Caco-2 (cell line): ENCODE results near the gene TPK1. TPM values are rescaled to one million over a fixed set of nuclear protein-coding genes. Genes with fewer than 3 reads are reported as not detected.

Source experiments
- BruUV-seq: library from RNA; stranded (reverse); fragments of 400-500 nt; replicated peaks from 2 replicates; lab custom pipeline; 2021; lab: Mats Ljungman, UMichigan
- CTCF ChIA-PET: fragments of 300-600 bp; sonication (Branson Sonifier 250); formaldehyde crosslinking; loops from one replicate; lab custom pipeline; 2022; ENCODE audit warnings: antibody characterized with exemption; lab: Charles Lee
- POLR2A ChIA-PET: fragments of 300-600 bp; sonication (Branson Sonifier 250); formaldehyde crosslinking; loops from one replicate; lab custom pipeline; 2022; ENCODE audit warnings: antibody characterized with exemption; lab: Charles Lee
- DNase-seq, 2 experiments: peaks; one replicate each; pipeline versions ENCODE4 v3.0.0 to v3.0.0-alpha.2; 2020 to 2022
- H3K27me3 ChIP-seq: replicated peaks from 2 replicates; pipeline ENCODE4 v1.6.0; 2011; ENCODE audit warnings: low read length; ENCODE audit not compliant: control insufficient read depth, insufficient read depth
- H3K36me3 ChIP-seq: 2 replicates; pipeline ENCODE4 v1.5.1; 2011; ENCODE audit warnings: low read length; ENCODE audit not compliant: control insufficient read depth, insufficient read depth
- H3K4me1 ChIP-seq: fragments of 250-450 bp; sonication (Bioruptor Pico); 2 replicates; pipeline ENCODE4 v1.5.1; 2020; ENCODE audit warnings: mild to moderate bottlenecking
- H3K4me3 ChIP-seq: 2 replicates; pipeline ENCODE4 v1.5.1; 2011; ENCODE audit warnings: low read depth, mild to moderate bottlenecking, control low read depth, low read length
- H3K9me3 ChIP-seq: fragments of 250-450 bp; sonication (Bioruptor Pico); 2 replicates; pipeline ENCODE4 v1.5.1; 2020; ENCODE audit warnings: mild to moderate bottlenecking, moderate library complexity
- H3K27ac Mint-ChIP-seq: one replicate; pipeline ENCODE4 v1.8.0; 2022; ENCODE audit warnings: mixed read lengths; ENCODE audit not compliant: unreplicated experiment
- H3K27me3 Mint-ChIP-seq: one replicate; pipeline ENCODE4 v1.8.0; 2022; ENCODE audit warnings: mixed read lengths; ENCODE audit not compliant: insufficient read depth, unreplicated experiment
- H3K36me3 Mint-ChIP-seq: one replicate; pipeline ENCODE4 v1.8.0; 2022; ENCODE audit warnings: mild to moderate bottlenecking, mixed read lengths; ENCODE audit not compliant: insufficient read depth, unreplicated experiment
- H3K4me1 Mint-ChIP-seq: one replicate; pipeline ENCODE4 v1.8.0; 2022; ENCODE audit warnings: low read depth, mixed read lengths; ENCODE audit not compliant: unreplicated experiment
- H3K4me3 Mint-ChIP-seq: one replicate; pipeline ENCODE4 v1.8.0; 2022; ENCODE audit warnings: mild to moderate bottlenecking, moderate library complexity, mixed read lengths; ENCODE audit not compliant: unreplicated experiment
- H3K9me3 Mint-ChIP-seq: one replicate; pipeline ENCODE4 v1.8.0; 2022; ENCODE audit warnings: mixed read lengths; ENCODE audit not compliant: unreplicated experiment
- CTCF ChIP-seq, 2 experiments: fragments of 200-600 bp in 1 of 2; IDR thresholded peaks; 1 replicate in 1 of 2; 2 replicates in 1 of 2; pipeline versions ENCODE4 v1.5.1 to v1.8.0; 2011 to 2022; ENCODE audit warnings: antibody characterized with exemption in 1 of 2, control low read depth in 1 of 2, inconsistent platforms in 1 of 2, low read depth in 1 of 2, low read length in 1 of 2, mild to moderate bottlenecking in 1 of 2, moderate library complexity in 1 of 2; ENCODE audit not compliant: insufficient read depth in 1 of 2, severe bottlenecking in 1 of 2, unreplicated experiment in 1 of 2
- intact Hi-C: fragments of 100-400 bp; cut with micrococcal nuclease; formaldehyde crosslinking; loops from one replicate; pipeline ENCODE4 v1.10.0; 2022; ENCODE audit not compliant: unreplicated experiment
- total RNA-seq: library from RNA; stranded (reverse); gene quantifications from 2 replicates; pipeline ENCODE4 v1.2.3, GENCODE V29; 2022

The TPK1 gene
- total RNA-seq, 1 experiment from 2014 or later = 86.6 TPM

GRCh38 chr7:144410441-144410840 lies 425.4 kb downstream of the TPK1 start:
- Histone ChIP-seq H3K36me3 (no peaks in the 10 kb centered on the region), H3K27me3 (no peaks in the 10 kb centered on the region), H3K4me1 (no peaks in the 10 kb centered on the region), H3K9me3 (no peaks in the 10 kb centered on the region), H3K4me3 (no peak overlapping the region)
- ChIA-PET POLR2A (no interaction called here), CTCF (no interaction called here)
- Mint-ChIP-seq H3K4me1 (no peaks in the 10 kb centered on the region), H3K4me3 (no peak overlapping the region), H3K27ac (no peak overlapping the region), H3K36me3 (no peaks in the 10 kb centered on the region), H3K27me3 (peaks cover 17% of the 10 kb centered on the region), H3K9me3 (no peaks in the 10 kb centered on the region)
- DNase-seq = no peak
- TF ChIP-seq CTCF (IDR thresholded peaks at IDR 0.05; ENCODE audit: insufficient read depth in 1 of 2, low read depth in 1 of 2, low read length in 1 of 2, severe bottlenecking in 1 of 2, unreplicated experiment in 1 of 2) = no peak
- BruUV-seq = no TSS peak
- intact Hi-C loops = no loop called here

- Mint-ChIP-seq H3K4me1 (no peaks in the 10 kb centered on the region), H3K27me3 (peaks cover 10% of the 10 kb centered on the region), H3K4me3 (no peak overlapping the region), H3K27ac (no peak overlapping the region), H3K36me3 (no peaks in the 10 kb centered on the region), H3K9me3 (no peaks in the 10 kb centered on the region)
- DNase-seq = no peak
- no peak overlapping the region for H3K4me3 ChIP-seq
- H3K27me3 ChIP-seq = no peaks in the 10 kb centered on the region
- BruUV-seq = no TSS peak
- intact Hi-C loops = no loop called here
- CTCF ChIA-PET = no interaction called here
- POLR2A ChIA-PET = no interaction called here
- TF ChIP-seq CTCF (IDR thresholded peaks at IDR 0.05; ENCODE audit: insufficient read depth in 1 of 2, low read depth in 1 of 2, low read length in 1 of 2, severe bottlenecking in 1 of 2, unreplicated experiment in 1 of 2) = no peak
- H3K4me1 ChIP-seq = no peaks in the 10 kb centered on the region
- no peaks in the 10 kb centered on the region for H3K9me3 ChIP-seq
- H3K36me3 ChIP-seq = no peaks in the 10 kb centered on the region
Measured at GRCh38 chr7:144408121-144408520, 427.7 kb downstream of the TPK1 start.

- H3K4me1 ChIP-seq = no peaks in the 10 kb centered on the region
- no peaks in the 10 kb centered on the region for H3K27me3 ChIP-seq
- no peak overlapping the region for H3K4me3 ChIP-seq
- H3K36me3 Mint-ChIP-seq = no peaks in the 10 kb centered on the region
- DNase-seq = no peak
- no peaks in the 10 kb centered on the region for H3K9me3 ChIP-seq
- no peaks in the 10 kb centered on the region for H3K9me3 Mint-ChIP-seq
- no peaks in the 10 kb centered on the region for H3K4me1 Mint-ChIP-seq
- H3K36me3 ChIP-seq = no peaks in the 10 kb centered on the region
- ChIA-PET POLR2A (no interaction called here), CTCF (no interaction called here)
- intact Hi-C loops = no loop called here
- no peak for TF ChIP-seq CTCF (IDR thresholded peaks at IDR 0.05; ENCODE audit: insufficient read depth in 1 of 2, low read depth in 1 of 2, low read length in 1 of 2, severe bottlenecking in 1 of 2, unreplicated experiment in 1 of 2)
- H3K27me3 Mint-ChIP-seq = peaks cover 10% of the 10 kb centered on the region
- H3K27ac Mint-ChIP-seq = no peak overlapping the region
- H3K4me3 Mint-ChIP-seq = no peak overlapping the region
- BruUV-seq = no TSS peak
Measured at GRCh38 chr7:144407266-144407931, 428.5 kb downstream of the TPK1 start.
